HG03575 (cell line): Measurements from ENCODE around the gene SCP2D1.

ENCODE experiments used
- ATAC-seq: cut with Tn5 transposase; IDR thresholded peaks from one replicate; pipeline ENCODE4 v1.9.1; 2021; ENCODE audit not compliant: unreplicated experiment, insufficient number of reproducible peaks, low FRiP score; ENCODE audit errors: extremely low read depth

SCP2D1 gene

DNA sequence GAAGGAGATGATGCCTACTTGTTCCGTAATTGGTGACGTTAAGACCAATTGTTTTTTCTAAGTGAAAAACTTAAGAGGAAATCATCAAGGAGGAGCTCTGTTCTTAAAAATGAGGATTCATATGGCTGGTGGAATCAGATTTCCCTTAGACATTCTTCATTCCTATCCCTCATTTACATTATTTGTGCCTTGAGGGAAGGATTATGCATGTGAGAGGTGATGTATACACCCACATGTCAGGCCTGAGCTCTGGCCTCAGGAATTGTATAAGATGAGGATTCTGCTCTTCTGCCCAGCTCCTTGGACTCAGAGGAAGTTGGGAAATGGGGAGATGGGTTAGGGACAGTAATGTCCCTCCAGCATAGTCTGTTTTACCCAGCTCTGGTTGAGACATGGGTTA lies 42.3 kb downstream of the SCP2D1 start:
- no peak for ATAC-seq

DNA sequence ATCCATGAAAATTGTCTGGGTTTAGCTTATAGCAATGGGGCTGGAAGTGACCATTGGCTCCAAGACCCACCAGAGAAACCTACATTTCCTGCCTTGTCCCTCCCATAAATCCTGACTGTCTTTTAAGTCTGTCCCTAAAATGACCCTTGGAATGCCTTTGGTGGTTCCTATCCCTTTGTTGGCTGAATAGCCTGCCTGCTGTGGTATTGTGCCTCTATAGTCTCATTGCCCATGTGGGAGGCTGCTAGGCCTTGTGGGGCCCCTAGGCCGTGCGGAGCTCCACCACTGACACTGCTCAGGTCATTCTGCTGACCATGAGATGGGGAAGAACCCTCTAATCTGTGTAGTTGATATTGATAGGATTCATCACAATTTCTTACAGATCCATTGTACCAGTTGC lies 43.3 kb downstream of the SCP2D1 start:
- ATAC-seq, result no peak

DNA sequence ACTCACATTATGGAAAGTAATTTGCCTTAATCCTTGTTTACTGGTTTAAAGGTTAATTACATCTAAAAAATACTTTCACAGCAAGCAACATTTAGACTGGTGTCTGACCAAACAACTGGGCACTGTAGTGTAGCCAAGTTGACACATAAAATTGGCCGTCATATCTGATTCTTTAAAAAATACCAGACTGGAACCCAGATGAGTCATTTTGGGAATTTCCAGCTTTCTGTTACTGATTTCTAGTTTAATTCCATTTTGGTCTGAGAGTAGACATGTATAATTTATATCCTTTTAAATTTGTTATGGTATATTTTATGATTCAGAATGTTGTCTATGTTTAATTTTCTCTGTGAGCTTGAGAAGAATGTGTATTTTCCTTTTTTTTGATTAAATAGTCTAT lies 44.1 kb downstream of the SCP2D1 start:
- ATAC-seq, result no peak

DNA sequence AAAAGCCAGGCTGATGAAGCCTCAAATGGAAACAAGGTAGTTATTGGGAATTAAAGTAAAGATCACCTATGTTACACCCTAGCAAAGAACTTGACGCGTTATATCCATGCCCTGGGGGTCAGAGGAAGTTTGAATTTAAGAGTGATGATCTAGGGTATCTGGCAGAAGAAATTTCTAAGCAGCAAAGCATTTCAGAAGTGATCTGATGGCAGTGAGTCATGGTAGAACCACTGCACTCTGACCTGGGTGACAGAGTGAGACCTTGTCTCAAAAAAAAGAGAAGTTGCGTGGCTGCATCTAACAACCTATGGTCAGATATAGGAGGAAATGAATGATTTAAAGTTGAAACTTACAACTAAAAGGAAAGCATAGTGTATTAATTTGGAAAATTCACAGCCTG lies 45.2 kb downstream of the SCP2D1 start:
- ATAC-seq, result no peak
